GM23248 (cell line): ENCODE results near the gene FRMPD4. TPM values are rescaled to one million over a fixed set of nuclear protein-coding genes. Genes with fewer than 3 reads are reported as not detected.

ENCODE experiments used
- DNase-seq: peaks from one replicate; pipeline ENCODE4 v3.0.0-alpha.2; 2015
- H2AFZ ChIP-seq: fragments of 200-600 bp; sonication (generic); 2 replicates; pipeline ENCODE4 v1.6.1; 2016; ENCODE audit warnings: antibody characterized with exemption
- H3F3A ChIP-seq: fragments of 200-600 bp; sonication (generic); 2 replicates; pipeline ENCODE4 v1.6.1; 2016; ENCODE audit warnings: mild to moderate bottlenecking, antibody characterized with exemption, mixed run types; ENCODE audit not compliant: insufficient read depth
- H3K27ac ChIP-seq: fragments of 200-600 bp; sonication (generic); 2 replicates; pipeline ENCODE4 v1.5.1; 2016; ENCODE audit warnings: mild to moderate bottlenecking
- H3K27me3 ChIP-seq: fragments of 200-600 bp; sonication (generic); replicated peaks from 2 replicates; pipeline ENCODE4 v1.6.1; 2016; ENCODE audit warnings: mild to moderate bottlenecking; ENCODE audit not compliant: insufficient read depth
- H3K36me3 ChIP-seq: fragments of 200-600 bp; sonication (generic); 2 replicates; pipeline ENCODE4 v1.6.1; 2016; ENCODE audit warnings: low read depth, mild to moderate bottlenecking
- H3K4me1 ChIP-seq: fragments of 200-600 bp; sonication (generic); 2 replicates; pipeline ENCODE4 v1.6.1; 2016; ENCODE audit warnings: mild to moderate bottlenecking; ENCODE audit not compliant: insufficient read depth
- H3K4me2 ChIP-seq: fragments of 200-600 bp; sonication (generic); one replicate; pipeline ENCODE4 v1.6.1; 2016; ENCODE audit warnings: mild to moderate bottlenecking; ENCODE audit not compliant: unreplicated experiment
- H3K4me3 ChIP-seq: fragments of 200-600 bp; sonication (generic); 2 replicates; pipeline ENCODE4 v1.5.1; 2016; ENCODE audit warnings: mild to moderate bottlenecking
- H3K79me2 ChIP-seq: fragments of 200-600 bp; sonication (generic); 2 replicates; pipeline ENCODE4 v1.6.1; 2016; ENCODE audit warnings: mild to moderate bottlenecking; ENCODE audit not compliant: insufficient read depth
- H3K9ac ChIP-seq: fragments of 200-600 bp; sonication (generic); 2 replicates; pipeline ENCODE4 v1.6.1; 2016; ENCODE audit warnings: mild to moderate bottlenecking
- H3K9me2 ChIP-seq: fragments of 200-600 bp; sonication (generic); 2 replicates; pipeline ENCODE4 v1.6.1; 2016; ENCODE audit warnings: mixed run types, mild to moderate bottlenecking, moderate library complexity; ENCODE audit not compliant: insufficient read depth
- H3K9me3 ChIP-seq: fragments of 200-600 bp; sonication (generic); one replicate; pipeline ENCODE4 v1.6.1; 2017; ENCODE audit warnings: low read depth
- H4K20me1 ChIP-seq: fragments of 200-600 bp; sonication (generic); 2 replicates; pipeline ENCODE4 v1.6.0; 2016; ENCODE audit not compliant: insufficient read depth
- EZH2 ChIP-seq: fragments of 200-600 bp; sonication (generic); IDR thresholded peaks from 2 replicates; pipeline ENCODE4 v1.6.1; 2018; ENCODE audit warnings: antibody characterized with exemption, mild to moderate bottlenecking; ENCODE audit not compliant: insufficient read depth, poor library complexity, severe bottlenecking
- EZH2phosphoT487 ChIP-seq: fragments of 200-600 bp; sonication (generic); IDR thresholded peaks from 2 replicates; pipeline ENCODE4 v1.6.1; 2018; ENCODE audit warnings: antibody characterized with exemption, moderate library complexity, mild to moderate bottlenecking, low read depth; ENCODE audit not compliant: insufficient read depth
- WGBS, 2 experiments: methylation state at CpG; one replicate each; pipeline ENCODE4 v1.1.6; 2015 to 2017; ENCODE audit warnings: low lambda C conversion rate in 2 of 2, low coverage in 1 of 2; ENCODE audit errors: missing lambda C conversion rate in 2 of 2; 5-methylcytosine and 5-hydroxymethylcytosine counted together
- in situ Hi-C: fragments of 300-500 bp; cut with MboI; formaldehyde crosslinking; loops from 2 replicates; pipeline ENCODE4 v1.15.0; 2020
- polyA plus RNA-seq: library from polyadenylated mRNA; unstranded; fragments of >200 nt; fragmentation: Nextera tagmentation; extraction: Ambion mirVana; gene quantifications from 2 replicates; pipeline ENCODE4 v1.2.1, GENCODE V29; 2016
- total RNA-seq: library from RNA; depleted of rRNA; stranded (reverse); fragments of >200 nt; shearing (Covaris generic); gene quantifications from 2 replicates; pipeline ENCODE4 v1.2.3, GENCODE V29; 2014

FRMPD4 gene
- total and polyA plus RNA-seq, 2 experiments from 2014 or later, result 0.04 TPM; not detected in 1

GRCh38 chrX:12245650-12246645 is 107.7 kb downstream of the FRMPD4 start:
- no peak overlapping the region for H3K9ac ChIP-seq
- H3K36me3 ChIP-seq, result no peaks in the 10 kb centered on the region
- H3F3A ChIP-seq, result no peaks in the 10 kb centered on the region
- no peak overlapping the region for H3K4me3 ChIP-seq
- H4K20me1 ChIP-seq, result no peaks in the 10 kb centered on the region
- H3K9me3 ChIP-seq, result no peaks in the 10 kb centered on the region
- no peak overlapping the region for H3K4me2 ChIP-seq
- no peaks in the 10 kb centered on the region for H3K4me1 ChIP-seq
- H2AFZ ChIP-seq, result no peak overlapping the region
- H3K9me2 ChIP-seq, result no peaks in the 10 kb centered on the region
- no peak for TF ChIP-seq EZH2
- TF ChIP-seq EZH2phosphoT487, result no peak
- in situ Hi-C loops, result no loop called here
- H3K27ac ChIP-seq, result no peak overlapping the region
- WGBS, 2 experiments, result 17 to 20% methylated on average over 5 of the region's 5 CpGs
- peak; percentile 0 for DNase-seq
- H3K27me3 ChIP-seq, result no peaks in the 10 kb centered on the region
- H3K79me2 ChIP-seq, result no peaks in the 10 kb centered on the region

- TF ChIP-seq EZH2phosphoT487 (no peak), EZH2 (no peak)
- Histone ChIP-seq H3K36me3 (no peaks in the 10 kb centered on the region), H3K4me1 (no peaks in the 10 kb centered on the region), H3K9me3 (no peaks in the 10 kb centered on the region), H3K79me2 (no peaks in the 10 kb centered on the region), H3K27me3 (no peaks in the 10 kb centered on the region), H4K20me1 (no peaks in the 10 kb centered on the region), H3K9ac (no peak overlapping the region), H3K4me3 (no peak overlapping the region), H3K4me2 (no peak overlapping the region), H3K27ac (no peak overlapping the region), H2AFZ (no peak overlapping the region), H3K9me2 (no peaks in the 10 kb centered on the region), H3F3A (no peaks in the 10 kb centered on the region)
- DNase-seq, result no peak
- in situ Hi-C loops, result no loop called here
- 0 to 28% methylated on average over 1 of the region's 1 CpG for WGBS, 2 experiments
Observed at GRCh38 chrX:12249997-12250396, 111.7 kb downstream of the FRMPD4 start.

- H3K9me2 ChIP-seq, result no peaks in the 10 kb centered on the region
- no peaks in the 10 kb centered on the region for H3K9me3 ChIP-seq
- no peak overlapping the region for H2AFZ ChIP-seq
- no peaks in the 10 kb centered on the region for H3K79me2 ChIP-seq
- WGBS, 2 experiments, result 0% methylated on average over 1 of the region's 1 CpG; no CpG with 5 or more reads in 1 of the 2 experiments
- no peak for DNase-seq
- no peaks in the 10 kb centered on the region for H3K4me1 ChIP-seq
- no peak overlapping the region for H3K4me3 ChIP-seq
- no peaks in the 10 kb centered on the region for H3K27me3 ChIP-seq
- H3F3A ChIP-seq, result no peaks in the 10 kb centered on the region
- no peak overlapping the region for H3K9ac ChIP-seq
- TF ChIP-seq EZH2phosphoT487 (no peak), EZH2 (no peak)
- no peaks in the 10 kb centered on the region for H3K36me3 ChIP-seq
- in situ Hi-C loops, result no loop called here
- no peaks in the 10 kb centered on the region for H4K20me1 ChIP-seq
- H3K27ac ChIP-seq, result no peak overlapping the region
- no peak overlapping the region for H3K4me2 ChIP-seq
Observed at GRCh38 chrX:12263211-12263610, 124.9 kb downstream of the FRMPD4 start.

- no peak overlapping the region for H2AFZ ChIP-seq
- H3K4me1 ChIP-seq, result no peaks in the 10 kb centered on the region
- H3K4me2 ChIP-seq, result no peak overlapping the region
- no peaks in the 10 kb centered on the region for H3K79me2 ChIP-seq
- H3K9me2 ChIP-seq, result no peaks in the 10 kb centered on the region
- no peaks in the 10 kb centered on the region for H3K36me3 ChIP-seq
- H3F3A ChIP-seq, result no peaks in the 10 kb centered on the region
- no peak for DNase-seq
- WGBS, 2 experiments, result 0 to 7% methylated on average over 2 of the region's 2 CpGs
- no peaks in the 10 kb centered on the region for H3K9me3 ChIP-seq
- no peak for TF ChIP-seq EZH2
- no peak for TF ChIP-seq EZH2phosphoT487
- in situ Hi-C loops, result no loop called here
- H3K27me3 ChIP-seq, result no peaks in the 10 kb centered on the region
- H3K27ac ChIP-seq, result no peak overlapping the region
- no peaks in the 10 kb centered on the region for H4K20me1 ChIP-seq
- H3K4me3 ChIP-seq, result no peak overlapping the region
- no peak overlapping the region for H3K9ac ChIP-seq
Observed at GRCh38 chrX:12269484-12269883, 131.2 kb downstream of the FRMPD4 start.
